Keratinocyte (primary cell): ENCODE data around the gene MLXIP.

Experiments used
- EZH2 ChIP-seq: IDR thresholded peaks from one replicate; pipeline ENCODE4 v1.6.1; 2012; ENCODE audit warnings: inconsistent platforms, mild to moderate bottlenecking, low read length, moderate library complexity
- TF ChIP-seq, protein P1 (sequence below), 3 experiments: IDR thresholded peaks in 1 of 3; conservative IDR thresholded peaks in 1 of 3; optimal IDR thresholded peaks in 1 of 3; 2 replicates in 2 of 3; 3 replicates in 1 of 3; pipeline versions ENCODE3 to v1.5.1; 2011; ENCODE audit warnings: low read length in 3 of 3, mild to moderate bottlenecking in 3 of 3, moderate library complexity in 2 of 3, control low read depth in 1 of 3, inconsistent platforms in 1 of 3; ENCODE audit not compliant: insufficient read depth in 2 of 3; ENCODE audit errors: extremely low read depth in 1 of 3

DNA sequence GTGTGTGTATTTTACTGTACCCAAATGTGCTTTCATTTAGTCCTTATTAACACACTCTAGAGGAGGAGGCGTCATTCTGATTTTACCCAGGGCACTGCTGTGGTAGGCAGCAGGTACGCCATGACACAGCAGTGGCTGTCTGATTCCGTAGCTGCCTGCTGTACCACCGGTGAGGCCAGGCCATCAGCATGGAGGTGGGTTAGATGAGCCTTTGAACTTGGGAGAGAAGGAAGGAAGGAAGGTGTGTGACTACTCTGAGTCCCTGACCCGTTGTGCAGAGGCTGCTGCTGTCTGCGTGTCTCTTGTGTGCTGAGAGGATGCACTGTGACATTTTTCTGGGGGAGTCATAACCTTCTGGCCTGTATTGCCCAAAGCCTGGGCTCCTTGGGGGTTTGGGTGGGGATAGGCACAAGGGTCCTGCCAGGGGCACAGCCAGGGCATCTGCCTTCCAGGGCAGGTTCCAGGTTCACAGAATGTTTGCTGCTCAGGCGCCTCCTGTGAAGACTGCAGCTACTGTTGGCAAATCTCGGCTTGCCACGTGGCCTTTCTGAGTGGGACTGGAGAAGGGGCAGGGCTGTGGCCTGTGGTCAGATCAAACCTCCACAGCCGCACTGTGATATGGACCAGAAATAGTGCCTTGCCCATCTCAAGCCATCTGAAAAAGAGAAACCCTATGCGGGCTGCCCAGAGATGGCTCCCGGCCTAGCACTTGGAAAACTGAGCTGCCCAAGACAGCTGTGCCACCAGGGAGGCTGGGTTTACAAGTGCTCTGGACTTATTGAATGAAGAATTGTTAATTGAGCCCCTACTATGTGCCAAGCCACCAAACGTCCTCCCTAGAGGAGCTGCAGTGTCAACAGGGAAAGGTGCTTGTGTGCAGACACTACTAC is 47.1 kb downstream of the MLXIP start:
- TF ChIP-seq, protein P1, sequence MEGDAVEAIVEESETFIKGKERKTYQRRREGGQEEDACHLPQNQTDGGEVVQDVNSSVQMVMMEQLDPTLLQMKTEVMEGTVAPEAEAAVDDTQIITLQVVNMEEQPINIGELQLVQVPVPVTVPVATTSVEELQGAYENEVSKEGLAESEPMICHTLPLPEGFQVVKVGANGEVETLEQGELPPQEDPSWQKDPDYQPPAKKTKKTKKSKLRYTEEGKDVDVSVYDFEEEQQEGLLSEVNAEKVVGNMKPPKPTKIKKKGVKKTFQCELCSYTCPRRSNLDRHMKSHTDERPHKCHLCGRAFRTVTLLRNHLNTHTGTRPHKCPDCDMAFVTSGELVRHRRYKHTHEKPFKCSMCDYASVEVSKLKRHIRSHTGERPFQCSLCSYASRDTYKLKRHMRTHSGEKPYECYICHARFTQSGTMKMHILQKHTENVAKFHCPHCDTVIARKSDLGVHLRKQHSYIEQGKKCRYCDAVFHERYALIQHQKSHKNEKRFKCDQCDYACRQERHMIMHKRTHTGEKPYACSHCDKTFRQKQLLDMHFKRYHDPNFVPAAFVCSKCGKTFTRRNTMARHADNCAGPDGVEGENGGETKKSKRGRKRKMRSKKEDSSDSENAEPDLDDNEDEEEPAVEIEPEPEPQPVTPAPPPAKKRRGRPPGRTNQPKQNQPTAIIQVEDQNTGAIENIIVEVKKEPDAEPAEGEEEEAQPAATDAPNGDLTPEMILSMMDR (optimal IDR thresholded peaks at IDR 0.05 in 1 of 3, IDR thresholded peaks at IDR 0.05 in 1 of 3, conservative IDR thresholded peaks at IDR 0.05 in 1 of 3; ENCODE audit: extremely low read depth in 1 of 3, insufficient read depth in 2 of 3, low read length in 3 of 3): no peak
- no peak for TF ChIP-seq EZH2
